ENCODE results near the gene ACAD8. TPM values are rescaled to one million over a fixed set of nuclear protein-coding genes. Genes with fewer than 3 reads are reported as not detected.

ACAD8 gene
- total and polyA plus RNA-seq, 2 of the 8 experiments (the other 6 are each of a cell fraction or from before 2014, with no cell fraction given): 45.8 to 52.7 TPM

DNA sequence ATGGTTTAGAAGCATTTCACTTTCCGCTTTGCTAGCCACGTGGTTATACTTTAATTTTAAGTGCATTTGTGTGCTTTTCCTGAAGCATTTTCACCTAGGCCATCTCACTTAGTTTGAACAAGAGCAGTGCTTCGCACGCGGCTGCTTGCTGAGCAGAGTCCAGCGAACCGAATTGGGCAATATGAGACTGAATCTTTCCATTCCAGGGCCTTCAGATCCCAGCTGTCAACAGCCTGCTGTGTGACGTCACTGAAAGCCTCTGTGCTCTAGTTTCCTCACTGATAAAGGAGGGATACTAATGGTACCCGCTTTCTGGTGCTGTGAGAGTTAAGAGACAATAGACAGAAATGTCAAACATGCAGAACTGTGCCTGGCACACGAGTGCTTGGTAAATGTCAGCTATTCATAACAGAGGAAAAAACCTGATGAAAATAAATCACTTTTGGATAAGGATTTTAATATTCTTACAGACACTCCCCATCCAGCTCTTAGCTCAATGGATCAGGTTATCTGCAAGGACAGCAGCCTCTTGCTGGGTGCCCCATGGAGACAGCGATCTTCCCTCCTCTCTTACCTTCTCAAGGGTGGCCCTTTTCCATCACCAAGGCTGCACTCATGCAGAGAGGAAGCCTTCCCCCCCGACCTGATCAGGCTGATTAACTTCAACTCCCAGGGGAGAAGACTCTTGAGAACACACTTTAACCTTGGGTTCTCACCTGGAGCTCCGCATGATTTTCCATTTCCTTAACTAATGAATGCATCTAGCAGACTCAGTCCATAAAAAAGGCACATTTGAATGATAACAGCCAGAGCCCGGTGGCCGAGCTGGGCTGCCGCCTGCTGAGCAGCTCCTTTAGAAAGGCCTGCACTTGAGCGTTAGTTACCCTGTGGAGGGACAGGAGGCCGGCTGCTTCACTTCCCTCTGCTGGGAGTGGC lies 19.3 kb downstream of the ACAD8 start:
- peak overlapping the region; percentile 55 for H3K4ac ChIP-seq (replicated peaks; ENCODE audit: insufficient read length, low read depth, low read length)
- no peaks in the 10 kb centered on the region for H4K20me1 ChIP-seq (replicated peaks in 1 of 2; ENCODE audit: control insufficient read depth in 1 of 2, insufficient read depth in 2 of 2, low read length in 2 of 2)
- peaks cover 3% of the 10 kb centered on the region; the same call in 1 of the 2 replicates for H3K79me1 ChIP-seq (ENCODE audit: low read depth, low read length)
- H3K56ac ChIP-seq (replicated peaks; ENCODE audit: insufficient read length, low read depth, low read length): no peak overlapping the region
- H3K27me3 ChIP-seq (replicated peaks in 1 of 4; ENCODE audit: control insufficient read depth in 3 of 4, extremely low read depth in 1 of 4, insufficient read depth in 3 of 4, low read length in 3 of 4): peaks cover 0 to 5% (median 0%) of the 10 kb centered on the region in 4 experiments; a peak in 3 of 7 replicates
- peak overlapping the region; percentile 29 to 92 (median 89); a peak in 5 of 8 replicates for H3K4me3 ChIP-seq (ENCODE audit: extremely low read depth in 1 of 4, insufficient read depth in 2 of 4, low read depth in 3 of 4, low read length in 4 of 4)
- peak overlapping the region; percentile 49 for H3K18ac ChIP-seq (ENCODE audit: extremely low read depth, low read length)
- WGBS, 2 experiments (ENCODE audit: extremely low coverage in 1 of 2, insufficient coverage in 1 of 2, insufficient read length in 1 of 2, insufficient replicate concordance in 2 of 2, low coverage in 1 of 2, low lambda C conversion rate in 2 of 2, missing lambda C conversion rate in 1 of 2): 14% methylated on average over 18 of the region's 18 CpGs; no CpG with 5 or more reads in 1 of the 2 experiments
- FAIRE-seq: peak; percentile 88
- H3K9me3 ChIP-seq (ENCODE audit: insufficient read depth in 2 of 2, low read depth in 1 of 2, low read length in 1 of 2): no peaks in the 10 kb centered on the region
- no peak overlapping the region for H4K8ac ChIP-seq (ENCODE audit: extremely low read depth, insufficient read depth, low read length)
- H3K4me2 ChIP-seq (ENCODE audit: insufficient read depth in 1 of 2, low read depth in 2 of 2, low read length in 2 of 2): peak overlapping the region; percentile 92 to 95
- no peak overlapping the region; a peak in 1 of 7 replicates for H3K9ac ChIP-seq (replicated peaks in 1 of 4; ENCODE audit: extremely low read depth in 1 of 4, low read depth in 3 of 4, low read length in 3 of 4)
- H2BK20ac ChIP-seq (ENCODE audit: low read length): peak overlapping the region; percentile 96
- DNase-seq (ENCODE audit: low read depth in 1 of 2, low spot score in 2 of 2): peak; percentile 69 to 82
- H2BK120ac ChIP-seq (replicated peaks; ENCODE audit: low read depth, low read length): peak overlapping the region; percentile 10
- H3K36me3 ChIP-seq (ENCODE audit: control insufficient read depth in 2 of 4, insufficient read depth in 4 of 4, low read length in 3 of 4): no peaks in the 10 kb centered on the region
- H2AFZ ChIP-seq (ENCODE audit: low read length): no peak overlapping the region
- CTCF ChIA-PET (ENCODE audit: partially characterized antibody): interaction anchor here (0.6 to 12.0 kb wide), 9 partner anchors 9 to 54 kb away, joined by 3 to 114 read pairs (median 3); partner anchors contain the start of gene NCAPD3
- no peak overlapping the region for H2AK5ac ChIP-seq (ENCODE audit: low read depth, low read length)
- H3K79me2 ChIP-seq (ENCODE audit: control insufficient read depth in 1 of 2, insufficient read depth in 2 of 2, low read length in 2 of 2): peaks cover 3 to 68% of the 10 kb centered on the region in 2 experiments; a peak in 2 of 4 replicates
- peak overlapping the region; percentile 64; the same call in 1 of the 2 replicates for H2BK12ac ChIP-seq (ENCODE audit: low read depth, low read length)
- no peak overlapping the region; the same call in 1 of the 2 replicates for H3K27ac ChIP-seq (ENCODE audit: low read depth, low read length)
- H2BK15ac ChIP-seq (ENCODE audit: low read length): no peak overlapping the region; the same call in 1 of the 2 replicates
- peak overlapping the region; percentile 92; the same call in 1 of the 2 replicates for H2BK5ac ChIP-seq (ENCODE audit: low read depth, low read length)
- H3K23me2 ChIP-seq (ENCODE audit: low read depth, low read length): peaks cover 18% of the 10 kb centered on the region
- no peak overlapping the region for H3K23ac ChIP-seq (ENCODE audit: insufficient read length)
- POLR2A ChIA-PET (ENCODE audit: partially characterized antibody): interaction anchor here (0.6 to 7.7 kb wide), 11 partner anchors 8 to 85 kb away, joined by 3 to 76 read pairs (median 4); partner anchors contain the start of genes ACAD8, GLB1L2, NCAPD3 and THYN1
- H3K4me1 ChIP-seq (replicated peaks in 1 of 4; ENCODE audit: control insufficient read depth in 3 of 4, insufficient read depth in 4 of 4, low read length in 3 of 4): peaks cover 11 to 28% (median 17%) of the 10 kb centered on the region in 4 experiments
- peak overlapping the region; percentile 22 for H4K91ac ChIP-seq (replicated peaks; ENCODE audit: insufficient read length, low read length)
- peak overlapping the region; percentile 63 for H4K5ac ChIP-seq (ENCODE audit: insufficient read length, low read depth, low read length)
- H3K14ac ChIP-seq (ENCODE audit: insufficient read length): no peak overlapping the region
- TF ChIP-seq CREB1 (IDR thresholded peaks at IDR 0.05) (peak; percentile 43; the same call in 1 of the 2 replicates), KDM1A (IDR thresholded peaks at IDR 0.05; ENCODE audit: borderline replicate concordance, low read length) (no peak), SIN3A (conservative IDR thresholded peaks at IDR 0.05 in 1 of 2, IDR thresholded peaks at IDR 0.05 in 1 of 2; ENCODE audit: low read depth in 1 of 2, low read length in 2 of 2) (peak; percentile 9 to 73; a peak in 2 of 4 replicates), NANOG (IDR thresholded peaks at IDR 0.05; ENCODE audit: insufficient read depth, low read depth, low read length, poor library complexity, severe bottlenecking) (peak; percentile 57), EZH2 (IDR thresholded peaks at IDR 0.05; ENCODE audit: low read depth, low read length, severe bottlenecking) (no peak), POLR2A (IDR thresholded peaks at IDR 0.05; ENCODE audit: control extremely low read depth in 1 of 2, low read depth in 2 of 2, low read length in 2 of 2) (0 out of 3 replicates have a peak, but pooled peaks of 1 of the 2 experiments have one; percentile 38), YY1 (IDR thresholded peaks at IDR 0.05; ENCODE audit: low read depth, low read length) (no peak), TBP (IDR thresholded peaks at IDR 0.05; ENCODE audit: low read depth, low read length) (peak; percentile 30; the same call in 1 of the 2 replicates), POU5F1 (IDR thresholded peaks at IDR 0.05; ENCODE audit: low read depth, low read length) (peak; percentile 68; the same call in 1 of the 2 replicates), HDAC6 (IDR thresholded peaks at IDR 0.05; ENCODE audit: low read depth, low read length) (no peak)

Data from H1 (cell line).